Stimulated activated CD4-positive, alpha-beta T cell treated with anti-CD3 and anti-CD28 coated beads, Interleukin-1b, Interleukin-23, amount 100 ng/mL, for 48 hours (primary cell): Measurements from ENCODE around the gene SNRPD2.

Experiments used
- DNase-seq: peaks from one replicate; pipeline ENCODE4 v3.0.0-alpha.2; 2020

The SNRPD2 gene

DNA sequence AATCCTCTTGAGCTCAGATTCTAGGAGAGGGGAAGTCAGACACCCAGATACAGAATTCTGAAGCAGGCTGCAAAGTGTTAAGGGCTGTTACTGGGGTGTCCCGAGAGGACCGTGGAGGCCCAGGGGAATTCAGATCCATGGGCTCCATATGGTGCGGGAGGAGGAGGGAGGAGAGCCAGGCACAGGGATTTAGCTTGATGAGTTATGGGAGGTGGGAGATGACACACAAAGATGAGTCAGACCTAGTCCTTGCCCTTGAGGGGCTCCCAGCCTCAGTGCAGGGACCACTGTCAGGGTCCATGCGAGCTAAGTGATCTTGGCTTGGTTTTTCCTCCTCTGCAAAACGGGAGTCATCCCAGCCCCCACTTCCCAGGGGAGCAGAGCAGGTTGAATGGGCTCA is 38.1 kb downstream of the SNRPD2 start:
- DNase-seq = no peak

- no peak for DNase-seq
These were observed 41.0 kb downstream of the SNRPD2 start for GRCh38 chr19:45650722-45651121.

- no peak for DNase-seq
These were observed 45.4 kb downstream of the SNRPD2 start for GRCh38 chr19:45646345-45646698.

DNA sequence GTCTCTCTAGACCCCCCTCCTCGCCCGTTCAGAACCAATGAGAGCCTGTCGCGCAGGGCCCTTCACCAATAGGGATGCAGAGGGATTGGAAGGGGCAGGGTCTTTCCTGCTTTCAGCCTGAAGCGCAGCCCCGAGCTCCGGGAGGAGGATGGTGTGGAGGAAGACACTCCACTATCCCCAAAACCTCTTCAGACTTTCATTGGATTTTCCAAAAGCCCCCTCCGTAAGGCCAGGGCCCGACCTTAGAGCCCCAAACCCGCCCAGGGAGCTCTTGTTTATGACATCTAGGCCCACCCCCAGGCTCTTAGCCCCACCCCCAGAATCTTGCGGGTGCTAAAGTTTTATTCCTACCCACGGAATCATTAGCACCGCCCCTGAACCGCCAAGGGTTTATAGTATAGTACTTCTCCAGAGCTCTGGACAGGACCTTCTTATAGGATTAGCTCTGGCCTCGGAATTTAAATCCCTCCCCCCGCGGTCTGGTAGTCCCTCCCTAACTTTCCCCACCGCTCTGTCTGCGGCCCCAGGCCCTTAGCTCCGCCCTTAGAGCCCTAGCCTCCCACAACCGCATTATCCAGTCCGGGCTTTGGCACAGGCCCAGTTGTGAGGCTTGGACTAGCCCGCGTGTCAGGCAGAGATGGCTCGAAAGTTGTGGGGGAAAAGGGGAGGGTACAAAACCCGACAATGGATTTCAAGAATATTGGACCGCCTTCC is 46.0 kb downstream of the SNRPD2 start:
- peak; percentile 86 for DNase-seq

DNA sequence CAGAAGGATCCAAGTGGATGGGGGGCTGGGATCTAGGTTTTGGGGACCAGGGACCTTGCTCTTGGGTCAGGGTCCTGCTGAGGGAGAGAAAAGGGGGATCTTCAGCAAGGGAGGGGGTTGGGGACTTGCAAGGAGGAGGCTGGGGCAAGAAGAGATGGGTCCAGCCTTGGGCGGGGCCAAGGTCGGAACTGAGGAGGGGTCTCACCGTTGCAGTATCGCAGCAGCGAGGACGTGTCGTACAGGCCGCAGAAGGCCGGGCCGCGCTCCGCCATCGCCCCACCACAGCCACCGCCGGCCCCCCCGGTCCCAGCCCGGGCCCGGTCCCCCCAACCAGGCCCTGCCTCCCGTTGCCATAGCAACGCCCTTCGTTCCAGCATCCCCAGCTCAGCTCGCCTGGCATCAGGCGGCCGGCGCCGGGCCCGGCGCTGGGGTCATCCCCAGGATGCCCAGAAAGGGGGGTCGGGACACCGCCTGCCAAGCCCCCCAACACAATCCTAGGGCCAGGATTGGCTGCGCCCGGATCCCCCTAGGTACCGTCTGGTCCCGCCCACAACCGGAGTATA is 46.6 kb downstream of the SNRPD2 start:
- peak; percentile 22 for DNase-seq

GRCh38 chr19:45643927-45644771 is 47.6 kb downstream of the SNRPD2 start:
- no peak for DNase-seq

DNA sequence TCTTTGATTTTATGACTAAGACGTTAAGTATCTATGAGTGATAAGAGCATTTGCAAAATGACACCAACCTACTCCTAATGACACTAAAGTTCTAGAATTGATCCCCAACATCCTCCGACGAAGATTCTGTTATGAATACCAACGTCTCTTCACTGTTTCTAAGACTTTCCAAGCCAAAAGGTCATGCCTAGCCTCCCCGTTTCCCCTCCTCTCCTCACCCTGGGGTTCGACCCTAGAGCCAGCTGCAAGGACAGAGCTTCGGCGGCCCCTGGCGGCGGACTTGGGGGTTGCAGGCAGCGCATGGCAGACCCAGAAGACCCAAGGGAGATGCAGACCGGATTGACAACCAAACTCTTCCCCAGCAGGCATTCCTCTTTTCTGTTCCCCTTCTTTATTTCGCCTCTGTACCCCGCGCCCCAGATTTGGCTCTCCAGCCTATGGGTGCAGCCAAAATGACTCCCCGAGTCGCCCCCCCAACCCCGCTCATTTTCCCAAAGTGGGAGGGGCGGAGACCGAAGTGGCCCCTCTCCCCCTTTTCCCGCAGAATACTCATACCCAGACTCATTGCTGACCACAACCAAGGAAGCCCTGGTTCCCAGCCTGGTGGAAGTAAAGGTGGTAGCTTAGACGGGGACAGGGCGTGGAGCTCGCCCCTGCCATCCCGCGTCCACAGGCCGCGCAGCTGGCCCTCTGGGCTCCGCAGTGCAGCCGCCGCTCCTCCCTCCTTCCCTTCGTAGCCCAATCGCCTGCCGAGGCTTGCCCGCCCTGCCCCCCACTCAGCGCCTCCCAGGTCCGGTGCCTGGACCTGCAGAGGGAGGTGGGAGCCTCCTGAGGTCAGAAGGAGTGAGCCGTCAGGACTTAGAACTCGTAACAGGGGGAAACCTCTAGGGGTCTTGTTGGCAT is 48.5 kb downstream of the SNRPD2 start:
- DNase-seq = peak; percentile 96

GRCh38 chr19:45641274-45642105 is 50.3 kb downstream of the SNRPD2 start:
- DNase-seq = peak; percentile 91

GRCh38 chr19:45640849-45641273 is 50.9 kb downstream of the SNRPD2 start:
- DNase-seq = peak; percentile 63

DNA sequence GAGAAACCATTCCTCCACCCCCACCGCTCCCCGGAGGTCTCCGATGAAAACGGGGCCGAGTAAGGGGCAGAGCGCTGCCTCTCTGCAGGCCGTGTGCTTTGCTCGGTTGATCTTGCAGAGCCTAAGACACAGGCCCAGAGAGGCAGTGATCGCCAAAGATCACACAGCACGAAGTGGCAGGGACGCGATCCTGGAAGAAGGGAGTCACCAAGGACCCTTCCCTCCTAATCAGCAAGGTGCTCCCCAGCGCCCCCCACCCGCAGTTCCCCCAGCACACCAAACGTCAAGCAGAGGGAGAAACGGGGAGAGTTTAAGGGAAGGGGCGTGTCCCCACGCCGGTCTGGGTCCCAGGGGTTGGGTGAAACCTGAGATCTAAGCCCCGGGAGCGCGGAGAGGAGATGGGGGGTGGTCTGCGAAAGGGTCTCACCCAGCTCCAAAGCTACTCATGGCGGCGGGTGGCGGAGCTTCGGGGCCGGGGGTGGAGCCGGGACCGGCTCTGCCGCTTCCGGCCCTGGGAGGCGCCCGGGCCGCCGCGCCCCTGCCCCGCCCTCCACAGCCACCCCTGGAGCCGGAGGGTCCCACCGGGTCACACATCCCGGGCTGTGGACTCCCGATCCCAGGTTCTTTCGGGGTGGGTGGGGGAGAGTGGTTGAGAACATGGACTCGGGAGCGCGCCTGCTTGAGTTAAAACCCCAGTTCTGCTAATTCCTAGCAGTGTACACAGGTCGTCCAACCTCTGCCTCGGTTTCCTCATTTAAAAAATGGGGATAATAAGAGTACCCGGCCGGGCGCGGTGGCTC is 52.6 kb downstream of the SNRPD2 start, which contains the start of gene EML2:
Gene EML2, minus strand, starts transcription at position 468 of the 800 bp plus-strand sequence. Its CDS starts 21 bp downstream, at position 447.
- DNase-seq = peak; percentile 40

DNA sequence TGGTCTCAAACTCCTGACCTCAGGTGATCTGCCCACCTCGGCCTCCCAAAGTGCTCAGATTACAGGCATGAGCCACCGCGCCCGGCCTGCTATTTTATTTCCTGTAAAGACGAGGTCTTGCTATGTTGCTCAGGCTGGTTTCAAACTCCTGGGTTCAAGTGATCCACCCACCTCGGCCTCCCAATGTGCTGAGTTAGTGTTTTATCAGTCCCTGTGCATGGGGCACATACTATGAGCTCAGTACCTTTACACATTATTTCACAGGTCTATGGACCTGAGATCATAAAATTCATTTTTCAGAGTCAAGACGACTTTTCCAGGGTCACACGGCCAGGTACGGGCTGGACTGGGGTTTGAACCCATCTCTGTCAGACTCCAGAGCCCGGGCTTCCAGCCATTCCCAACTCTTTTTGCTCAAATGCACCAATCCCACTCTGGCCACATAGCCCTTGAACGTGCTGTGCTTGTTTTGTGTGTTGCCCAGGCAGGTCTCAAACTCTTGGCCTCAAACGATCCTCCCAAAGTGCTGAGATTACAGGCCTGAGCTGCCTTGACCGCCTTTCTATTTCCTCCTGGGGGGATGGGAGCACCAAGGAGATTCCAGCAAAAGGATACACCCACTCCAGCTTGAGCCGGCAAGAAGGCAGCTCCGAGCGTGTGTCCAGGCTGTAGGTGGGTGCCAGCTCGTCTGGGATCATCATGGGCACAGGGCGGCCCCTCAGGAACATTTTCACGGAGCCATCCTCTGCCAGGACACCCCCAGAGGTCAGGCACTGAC is 53.7 kb downstream of the SNRPD2 start:
- no peak for DNase-seq
